ENCODE measurements around the gene SETBP1. TPM values are rescaled to one million over a fixed set of nuclear protein-coding genes. Genes with fewer than 3 reads are reported as not detected.

SETBP1 gene
- total and polyA plus RNA-seq, 2 of the 4 experiments (the other 2 are of a cell fraction) = 0.19 to 0.36 TPM

DNA sequence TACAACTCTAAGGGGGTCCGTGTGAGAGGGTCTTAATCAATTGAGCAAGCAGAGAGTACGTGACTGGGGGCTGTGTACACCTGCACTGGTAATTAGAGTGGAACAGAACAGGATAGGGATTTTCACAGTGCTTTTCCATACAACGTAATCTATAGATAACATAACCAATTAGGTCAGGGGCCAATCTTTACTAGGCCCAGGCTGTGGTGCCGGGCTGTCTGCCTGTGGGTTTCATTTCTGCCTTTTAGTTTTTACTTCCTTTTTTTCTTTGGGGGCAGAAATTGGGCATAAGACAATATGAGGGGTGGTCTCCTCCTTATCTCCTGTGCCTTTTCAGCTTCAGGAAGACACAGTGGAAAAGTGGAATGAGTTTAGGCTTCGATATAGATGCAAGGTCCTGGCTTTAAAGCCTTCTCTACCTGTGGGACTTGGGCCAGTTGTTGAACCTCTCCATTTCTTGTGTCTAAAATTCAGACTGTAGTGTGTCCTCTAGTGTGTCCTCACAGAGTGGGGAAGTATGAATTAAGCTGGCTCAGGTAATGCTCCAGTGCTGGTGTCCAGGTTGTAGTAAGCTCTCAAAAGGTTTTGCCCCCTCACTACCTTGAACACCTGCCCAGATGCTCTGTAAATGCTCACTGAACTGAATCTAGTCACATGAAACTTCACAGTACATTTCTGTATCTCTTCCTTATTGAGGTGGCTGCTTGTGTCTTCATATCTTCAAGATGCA, 422.8 kb downstream of the SETBP1 start:
- no peaks in the 10 kb centered on the region for H3K36me3 ChIP-seq (ENCODE audit: control insufficient read depth, insufficient read depth, low read length)

More for the DNA sequence above, 422.8 kb downstream of the SETBP1 start:
- H3K9me3 ChIP-seq (ENCODE audit: control insufficient read depth, insufficient read depth, low read length) = no peaks in the 10 kb centered on the region
- H2AFZ ChIP-seq (replicated peaks; ENCODE audit: low read length, poor library complexity) = no peak overlapping the region
- no peak overlapping the region for H2BK5ac ChIP-seq (ENCODE audit: low read depth, low read length, poor library complexity, severe bottlenecking)
- H3K79me1 ChIP-seq (ENCODE audit: low read depth in 1 of 2, low read length in 2 of 2) = no peaks in the 10 kb centered on the region
- H2AK9ac ChIP-seq (replicated peaks; ENCODE audit: low read depth, low read length, poor library complexity) = no peak overlapping the region
- H3K9me1 ChIP-seq (ENCODE audit: insufficient read depth, low read length) = no peaks in the 10 kb centered on the region; the same call in 1 of the 2 replicates
- intact Hi-C loops (cut with micrococcal nuclease) (no loop called here), dilution Hi-C loops (cut with HindIII; ENCODE audit: low sequenced_read_pairs, unreplicated experiment) (no loop called here), in situ Hi-C loops (cut with MboI; ENCODE audit: low sequenced_read_pairs) (no loop called here)
- H3K27me3 ChIP-seq (ENCODE audit: control insufficient read depth, insufficient read depth, low read length) = peaks cover 6% of the 10 kb centered on the region
- no peak overlapping the region for H2BK15ac ChIP-seq (ENCODE audit: low read depth, low read length)
- no peak overlapping the region for H2AK5ac ChIP-seq (ENCODE audit: low read depth, low read length)
- no peak overlapping the region for H3K9ac ChIP-seq (ENCODE audit: low read depth, low read length)
- H4K8ac ChIP-seq (ENCODE audit: low read depth in 2 of 2, low read length in 2 of 2) = no peak overlapping the region
- no peaks in the 10 kb centered on the region for H3K4me1 ChIP-seq (ENCODE audit: control insufficient read depth, insufficient read depth, low read length)
- no peak overlapping the region for H3K4me2 ChIP-seq (ENCODE audit: low read depth, low read length)
- ATAC-seq (ENCODE audit: low read depth) (no peak), DNase-seq (no peak)
- H4K91ac ChIP-seq (ENCODE audit: insufficient read depth, low read depth, low read length) = no peak overlapping the region
- H3K23ac ChIP-seq (ENCODE audit: low read depth, low read length) = no peak overlapping the region
- no peak overlapping the region for H2BK20ac ChIP-seq (ENCODE audit: low read depth, low read length)
- TF ChIP-seq ELK1 (IDR thresholded peaks at IDR 0.05; ENCODE audit: borderline replicate concordance, low read depth, low read length) = no peak
- TF ChIP-seq MAFK (IDR thresholded peaks at IDR 0.05; ENCODE audit: low read depth, low read length) = no peak
- TF ChIP-seq CHD1 (IDR thresholded peaks at IDR 0.05; ENCODE audit: low read depth, low read length) = no peak
- TF ChIP-seq MAZ (IDR thresholded peaks at IDR 0.05; ENCODE audit: borderline replicate concordance, low read depth, low read length) = no peak
- TF ChIP-seq BHLHE40 (IDR thresholded peaks at IDR 0.05; ENCODE audit: low read depth, low read length) = no peak
- no peak for TF ChIP-seq RFX5 (IDR thresholded peaks at IDR 0.05; ENCODE audit: low read depth, low read length)
- no peak for TF ChIP-seq SMC3 (IDR thresholded peaks at IDR 0.05; ENCODE audit: low read depth, low read length)
- TF ChIP-seq, protein P1, sequence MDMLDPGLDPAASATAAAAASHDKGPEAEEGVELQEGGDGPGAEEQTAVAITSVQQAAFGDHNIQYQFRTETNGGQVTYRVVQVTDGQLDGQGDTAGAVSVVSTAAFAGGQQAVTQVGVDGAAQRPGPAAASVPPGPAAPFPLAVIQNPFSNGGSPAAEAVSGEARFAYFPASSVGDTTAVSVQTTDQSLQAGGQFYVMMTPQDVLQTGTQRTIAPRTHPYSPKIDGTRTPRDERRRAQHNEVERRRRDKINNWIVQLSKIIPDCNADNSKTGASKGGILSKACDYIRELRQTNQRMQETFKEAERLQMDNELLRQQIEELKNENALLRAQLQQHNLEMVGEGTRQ (IDR thresholded peaks at IDR 0.05; ENCODE audit: low read depth, low read length) = no peak
- TF ChIP-seq NFE2L2 (IDR thresholded peaks at IDR 0.05; ENCODE audit: low read depth, low read length) = no peak
- TF ChIP-seq RAD21 (IDR thresholded peaks at IDR 0.05; ENCODE audit: low read length) = no peak
- TF ChIP-seq, protein P2, sequence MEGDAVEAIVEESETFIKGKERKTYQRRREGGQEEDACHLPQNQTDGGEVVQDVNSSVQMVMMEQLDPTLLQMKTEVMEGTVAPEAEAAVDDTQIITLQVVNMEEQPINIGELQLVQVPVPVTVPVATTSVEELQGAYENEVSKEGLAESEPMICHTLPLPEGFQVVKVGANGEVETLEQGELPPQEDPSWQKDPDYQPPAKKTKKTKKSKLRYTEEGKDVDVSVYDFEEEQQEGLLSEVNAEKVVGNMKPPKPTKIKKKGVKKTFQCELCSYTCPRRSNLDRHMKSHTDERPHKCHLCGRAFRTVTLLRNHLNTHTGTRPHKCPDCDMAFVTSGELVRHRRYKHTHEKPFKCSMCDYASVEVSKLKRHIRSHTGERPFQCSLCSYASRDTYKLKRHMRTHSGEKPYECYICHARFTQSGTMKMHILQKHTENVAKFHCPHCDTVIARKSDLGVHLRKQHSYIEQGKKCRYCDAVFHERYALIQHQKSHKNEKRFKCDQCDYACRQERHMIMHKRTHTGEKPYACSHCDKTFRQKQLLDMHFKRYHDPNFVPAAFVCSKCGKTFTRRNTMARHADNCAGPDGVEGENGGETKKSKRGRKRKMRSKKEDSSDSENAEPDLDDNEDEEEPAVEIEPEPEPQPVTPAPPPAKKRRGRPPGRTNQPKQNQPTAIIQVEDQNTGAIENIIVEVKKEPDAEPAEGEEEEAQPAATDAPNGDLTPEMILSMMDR (conservative IDR thresholded peaks at IDR 0.05; ENCODE audit: low read depth, low read length) = no peak
- no peak for TF ChIP-seq RCOR1 (IDR thresholded peaks at IDR 0.05; ENCODE audit: insufficient replicate concordance, low read length)
- TF ChIP-seq CEBPB (IDR thresholded peaks at IDR 0.05; ENCODE audit: low read depth, low read length) = no peak
- no peak for TF ChIP-seq FOS (IDR thresholded peaks at IDR 0.05; ENCODE audit: low read depth, low read length)
- TF ChIP-seq POLR2A (IDR thresholded peaks at IDR 0.05; ENCODE audit: low read depth, low read length) = no peak
- TF ChIP-seq MXI1 (IDR thresholded peaks at IDR 0.05; ENCODE audit: borderline replicate concordance, low read depth, low read length) = no peak
- no peak overlapping the region for H3K14ac ChIP-seq (replicated peaks; ENCODE audit: low read depth, low read length)
- no peak overlapping the region; the same call in 1 of the 2 replicates for H3K56ac ChIP-seq (ENCODE audit: extremely low read depth, insufficient read depth, low read length)
- H3K27ac ChIP-seq (ENCODE audit: insufficient read depth, low read length) = no peak overlapping the region
- H3K18ac ChIP-seq (ENCODE audit: low read depth, low read length) = no peak overlapping the region
- no peak overlapping the region for H4K5ac ChIP-seq (ENCODE audit: low read depth, low read length)
- WGBS, 2 experiments (ENCODE audit: extremely low coverage in 2 of 2, insufficient read length in 1 of 2) = no CpG with 5 or more reads among the region's 5 CpGs
- H3K4ac ChIP-seq (ENCODE audit: low read depth, low read length) = no peak overlapping the region
- no peak overlapping the region for H2BK120ac ChIP-seq (ENCODE audit: low read depth, low read length)
- no peak overlapping the region for H3K4me3 ChIP-seq (ENCODE audit: insufficient read depth, low read depth, low read length)
- ChIA-PET POLR2A (ENCODE audit: unreplicated experiment) (no interaction called here), CTCF (no interaction called here)
- BruUV-seq (replicated peaks) = no TSS peak
- H4K20me1 ChIP-seq (ENCODE audit: insufficient read depth, low read length) = no peaks in the 10 kb centered on the region

Data from IMR-90 (cell line).